GM19372 (cell line): ENCODE results near the gene GP9.

Source experiments
- ATAC-seq: cut with Tn5 transposase; IDR thresholded peaks from one replicate; pipeline ENCODE4 v1.9.1; 2021; ENCODE audit warnings: mild to moderate bottlenecking, low read depth, moderate library complexity; ENCODE audit not compliant: unreplicated experiment

GP9 gene

DNA sequence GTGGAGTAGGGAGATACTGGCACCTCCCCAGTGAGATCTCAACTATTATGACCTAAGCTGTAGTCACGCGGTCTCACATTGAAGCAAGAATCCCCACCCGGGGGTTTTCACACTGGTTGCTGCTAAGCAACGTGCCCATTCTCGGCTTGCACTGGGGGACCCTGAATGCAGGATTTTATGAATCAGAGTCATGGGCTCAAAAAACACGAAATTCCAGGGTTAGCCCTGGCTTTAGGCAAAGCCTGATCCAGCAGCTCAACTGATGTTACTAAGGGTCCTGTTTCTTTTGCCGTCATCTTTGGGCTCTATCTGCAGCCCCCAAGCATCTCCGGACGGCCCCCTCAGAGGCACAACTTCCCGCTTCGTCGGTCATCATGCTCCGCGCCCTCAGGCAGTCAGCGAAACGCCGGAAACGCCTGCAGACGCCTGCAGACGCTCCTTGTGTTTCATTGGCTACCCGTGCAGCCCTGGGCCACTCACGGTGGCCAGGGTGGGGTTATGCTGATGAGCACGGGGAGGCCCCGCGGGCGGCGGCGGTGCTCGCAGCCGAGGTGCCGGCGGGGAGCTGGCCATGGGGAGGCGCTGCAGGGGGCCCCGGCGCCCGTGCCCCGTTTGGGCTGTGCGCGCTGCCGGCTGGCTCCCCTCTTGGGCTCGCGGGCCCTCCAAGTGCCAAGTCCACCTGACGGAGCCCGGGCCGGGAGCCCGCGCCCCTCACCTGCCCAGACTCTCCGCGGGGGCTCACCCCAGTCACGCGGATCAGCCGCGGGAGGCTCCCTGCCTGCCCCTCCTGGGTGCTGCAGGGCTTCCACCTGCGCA, 33.6 kb upstream of the GP9 start:
- ATAC-seq: peak; percentile 99

DNA sequence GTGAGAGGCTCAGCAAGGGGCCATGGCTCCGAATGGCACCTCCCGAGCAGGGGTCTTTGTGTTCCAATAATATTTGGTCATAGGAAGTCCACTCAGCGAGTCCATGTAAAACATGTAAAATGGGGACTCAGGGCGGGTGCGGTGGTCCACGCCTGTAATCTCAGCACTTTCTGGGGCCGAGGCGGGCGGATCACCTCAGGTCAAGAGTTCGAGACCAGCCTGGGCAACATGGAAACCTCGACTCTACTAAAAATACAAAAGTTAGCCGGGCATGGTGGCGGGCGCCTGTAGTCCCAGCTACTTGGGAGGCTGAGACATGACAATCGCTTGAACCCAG, 33.1 kb upstream of the GP9 start:
- ATAC-seq: no peak

DNA sequence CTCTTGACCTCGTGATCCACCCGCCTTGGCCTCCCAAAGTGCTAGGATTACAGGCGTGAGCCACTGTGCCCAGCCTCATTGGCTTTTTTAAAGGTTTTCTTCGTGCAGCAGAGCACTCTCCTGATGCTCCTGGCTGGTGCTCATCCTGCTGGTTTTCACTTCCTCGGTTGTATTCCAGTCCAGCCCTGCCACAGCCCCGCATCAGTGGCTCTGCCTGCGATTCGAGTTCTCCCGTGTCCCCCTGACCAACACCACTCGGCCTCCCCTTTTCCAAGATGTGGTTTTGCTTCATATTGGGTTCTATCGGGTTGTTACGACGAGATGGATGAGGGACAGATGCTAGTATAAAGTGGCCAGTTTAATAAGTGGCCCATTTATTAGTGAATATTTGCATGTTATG, 31.7 kb upstream of the GP9 start:
- ATAC-seq: no peak

DNA sequence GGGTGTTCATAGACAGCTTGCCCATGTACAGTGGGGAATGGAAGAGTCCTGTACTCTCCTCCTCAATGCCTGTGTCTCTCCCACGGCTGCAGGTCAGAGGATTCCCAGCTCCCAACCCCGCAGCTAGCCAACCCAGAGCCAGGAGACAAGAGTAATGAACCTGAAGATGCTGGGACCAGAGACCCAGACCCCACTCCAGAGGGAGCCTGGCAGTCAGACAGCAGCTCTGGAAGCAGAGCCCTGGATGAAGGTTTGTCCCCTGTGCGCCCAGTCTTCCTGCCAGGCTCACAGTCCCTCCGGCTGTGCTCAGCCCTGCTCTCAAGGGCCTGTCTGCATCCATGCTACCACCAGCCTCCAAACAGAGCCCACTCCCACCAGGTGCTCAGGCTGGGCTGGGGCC, 30.0 kb upstream of the GP9 start:
- no peak for ATAC-seq

DNA sequence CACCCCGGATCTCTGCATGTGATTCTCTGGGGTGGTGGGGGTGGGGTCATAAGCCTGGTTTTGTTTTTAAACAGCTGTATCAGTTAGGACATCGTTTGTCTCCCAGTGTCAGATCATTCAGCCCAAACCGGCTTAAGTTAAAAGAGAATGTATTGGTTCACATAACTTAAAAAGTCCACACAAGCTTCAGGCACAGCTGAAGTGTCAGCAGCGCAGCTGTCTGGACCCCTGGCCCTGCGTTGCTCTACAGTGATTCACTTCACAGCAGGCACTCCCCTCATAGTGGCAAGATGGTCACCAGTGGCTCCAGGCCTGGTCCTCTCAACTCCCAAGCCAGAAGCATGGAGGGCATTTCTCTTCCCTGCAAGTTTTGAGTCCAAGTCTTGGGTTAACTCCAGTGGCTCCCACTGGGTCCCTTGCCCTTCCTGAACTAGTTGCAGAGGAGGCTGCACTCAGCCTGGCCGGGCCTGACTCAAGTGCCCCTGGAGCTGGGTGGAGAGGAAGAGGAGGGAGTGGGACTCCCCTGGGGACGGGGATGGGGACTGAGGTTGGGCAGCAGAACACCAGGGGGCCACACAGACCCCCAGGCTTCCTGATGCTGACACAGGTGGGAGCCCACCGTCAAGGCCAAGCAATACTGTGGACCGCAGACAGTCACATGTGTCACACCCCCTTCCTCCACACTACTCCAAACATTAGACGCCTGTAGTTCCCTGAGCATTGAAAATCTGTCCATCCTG, 28.9 kb upstream of the GP9 start:
- no peak for ATAC-seq

DNA sequence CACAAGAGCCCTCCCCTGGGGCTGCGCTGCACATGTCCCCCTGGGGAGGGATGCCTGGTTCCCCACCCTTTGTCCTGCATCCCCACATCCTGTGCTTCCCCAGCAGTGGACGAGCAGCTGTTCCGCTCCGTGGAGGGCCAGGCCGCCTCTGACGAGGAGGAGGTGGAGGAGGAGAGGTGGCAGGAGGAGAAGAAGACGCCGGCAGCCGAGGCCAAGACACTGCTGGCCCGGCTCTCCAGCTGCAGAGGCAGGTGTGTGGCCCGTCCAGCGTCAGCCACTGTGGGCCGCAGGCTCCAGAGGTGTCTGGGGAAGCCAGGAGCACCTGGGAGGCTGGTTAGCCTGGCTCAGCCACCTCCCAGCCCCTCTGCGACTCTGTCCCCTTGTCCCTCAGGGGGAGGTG, 27.9 kb upstream of the GP9 start:
- ATAC-seq: no peak

DNA sequence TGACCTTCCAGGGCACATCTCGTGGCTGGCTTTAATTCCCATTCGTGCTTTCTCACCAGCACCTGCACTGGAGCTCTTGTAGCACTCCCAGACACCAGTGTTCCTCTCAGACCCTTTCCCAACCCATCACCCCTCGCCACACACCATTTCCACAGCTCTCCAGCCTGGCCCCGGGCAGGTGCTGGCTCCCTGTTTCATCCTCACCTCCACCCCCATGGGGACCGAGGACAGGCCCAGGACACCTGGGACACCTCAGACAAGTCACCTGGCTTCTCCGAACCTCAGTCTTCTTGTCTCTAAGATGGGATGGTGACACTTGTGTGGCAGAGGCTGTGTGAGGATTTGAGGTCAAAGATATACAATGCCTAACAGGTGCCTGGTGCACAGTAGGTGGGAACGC, 27.4 kb upstream of the GP9 start:
- no peak for ATAC-seq

DNA sequence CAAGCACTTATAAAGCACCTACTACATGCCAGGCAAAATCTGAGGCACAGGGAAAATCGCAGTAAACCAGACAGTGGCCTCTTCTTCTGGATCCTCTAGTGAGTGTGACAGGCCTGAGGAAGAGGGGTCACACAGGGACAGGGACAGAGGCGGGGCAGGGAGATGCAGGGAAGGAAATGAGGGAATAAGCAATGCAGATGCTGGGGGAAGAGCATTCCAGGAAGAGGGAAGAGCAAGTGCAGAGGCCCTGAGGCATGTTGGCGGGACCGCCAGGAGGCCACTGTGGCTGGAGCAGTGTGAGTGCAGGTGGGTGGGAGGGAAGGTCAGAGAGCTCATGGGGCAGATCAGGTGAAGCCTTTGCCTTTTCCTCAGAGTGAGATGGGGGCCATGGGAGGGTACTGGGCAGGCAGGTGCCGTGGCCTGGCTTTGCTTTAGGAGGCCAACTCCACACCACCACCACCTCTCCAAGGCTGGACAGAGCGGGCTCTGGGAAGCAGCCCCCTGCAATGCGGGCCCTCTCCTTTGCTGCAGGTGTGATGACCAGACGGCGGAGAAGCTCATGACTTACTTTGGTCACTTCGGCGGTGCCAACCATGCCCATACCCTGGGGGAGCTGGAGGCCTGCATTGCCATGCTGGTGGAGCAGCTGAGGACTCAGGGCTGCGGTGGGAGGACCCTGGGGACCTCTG, 26.8 kb upstream of the GP9 start:
- ATAC-seq: no peak

DNA sequence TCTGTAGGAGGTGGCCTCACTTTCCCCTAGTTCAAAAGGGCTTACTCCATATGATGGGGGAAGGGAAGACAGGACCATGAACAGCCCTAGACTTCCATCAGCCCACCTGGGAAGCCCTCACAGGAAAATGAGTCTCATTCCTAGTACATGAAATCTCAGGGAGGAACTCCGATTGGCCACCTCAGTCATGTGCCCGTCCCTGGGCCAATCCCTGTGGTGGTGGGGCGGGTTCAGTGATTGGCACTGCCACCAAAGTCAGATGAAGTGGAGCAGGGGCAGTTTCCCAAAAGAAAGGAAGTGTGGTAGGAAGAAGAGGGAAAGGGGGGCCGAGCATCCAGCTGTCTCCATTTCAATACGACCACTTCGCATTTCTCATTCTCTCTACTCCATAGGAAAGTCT, 25.9 kb upstream of the GP9 start:
- ATAC-seq: no peak

DNA sequence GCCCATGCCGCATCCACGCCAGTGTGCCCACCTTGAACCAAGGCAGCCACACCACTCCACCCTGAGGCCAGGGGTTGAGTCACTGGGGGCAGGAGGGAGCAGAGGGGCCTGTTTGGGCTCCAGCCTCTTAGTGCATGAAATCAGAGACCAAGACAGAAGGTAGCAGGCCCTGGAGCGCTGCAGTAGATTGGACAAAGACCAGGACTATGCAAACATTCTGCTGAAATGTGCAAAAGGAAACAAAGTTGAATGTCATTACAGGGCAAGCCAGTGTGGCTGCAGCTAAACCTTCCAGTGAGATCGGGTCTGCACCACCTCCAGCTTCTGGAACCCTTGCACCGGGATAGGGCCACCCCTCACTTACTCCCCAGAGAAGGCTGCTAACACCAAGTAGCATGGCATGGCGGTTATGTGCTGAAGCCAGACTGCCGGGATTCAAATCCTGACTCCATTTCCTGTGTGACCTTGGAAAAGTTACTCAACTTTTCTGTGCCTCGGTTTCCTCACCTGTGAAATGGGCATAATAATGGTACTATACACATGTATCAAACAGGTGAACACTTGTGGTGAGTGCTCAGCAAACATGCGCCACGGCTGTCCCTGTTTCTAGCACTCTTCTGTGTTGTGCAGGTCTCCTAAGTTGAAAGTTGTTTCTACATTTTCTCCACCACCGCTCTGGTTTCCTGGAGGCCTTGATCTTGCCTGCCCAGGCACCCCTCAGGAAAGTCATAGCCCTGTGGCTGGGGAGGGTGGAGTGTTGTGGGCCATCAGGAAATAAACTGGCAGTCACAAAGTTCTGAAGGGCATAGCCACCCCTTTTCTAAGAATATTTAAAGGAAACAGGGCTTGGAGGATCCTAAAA, 25.0 kb upstream of the GP9 start:
- ATAC-seq: no peak

DNA sequence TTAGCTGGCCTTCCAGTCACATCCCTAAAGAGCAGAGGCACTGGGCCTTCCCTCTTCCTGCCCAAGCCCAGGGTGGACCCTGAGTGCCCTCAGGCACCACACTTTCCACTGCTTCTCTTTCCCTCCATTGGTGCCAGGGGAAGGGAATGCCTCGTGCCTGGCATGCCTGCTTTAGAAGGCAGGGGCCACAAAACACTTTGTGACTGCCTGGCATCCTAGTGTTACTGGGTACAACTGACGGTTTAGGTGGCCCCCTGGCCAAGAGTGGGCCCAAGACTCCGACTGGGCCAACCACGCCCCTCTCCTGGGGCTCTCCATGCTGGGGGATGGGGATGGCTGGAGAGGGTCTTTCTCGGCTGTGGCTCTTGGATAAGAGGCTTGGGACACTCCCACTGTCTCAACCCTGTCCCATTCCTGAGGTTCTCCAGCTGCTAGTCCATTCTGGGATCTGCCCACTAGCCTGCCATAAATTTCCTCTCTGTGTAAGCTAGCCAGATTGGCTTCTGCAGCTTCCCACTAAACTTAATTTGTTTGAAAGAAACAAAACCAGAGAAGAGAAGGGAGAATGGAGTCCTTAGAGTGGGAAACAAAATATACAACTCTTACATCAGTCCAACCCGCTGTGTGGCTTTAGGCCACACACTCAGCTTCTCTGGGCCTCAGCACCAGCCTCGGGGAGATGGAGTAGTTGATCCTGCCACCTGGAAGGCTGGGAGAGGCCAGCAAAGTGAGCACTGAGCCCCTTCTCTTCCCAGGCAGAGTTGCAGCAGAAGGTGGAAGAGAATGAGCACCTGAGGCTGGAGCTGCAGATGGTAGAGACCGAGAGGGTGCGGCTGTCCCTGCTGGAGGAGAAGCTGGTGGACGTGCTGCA, 24.1 kb upstream of the GP9 start:
- ATAC-seq: no peak

DNA sequence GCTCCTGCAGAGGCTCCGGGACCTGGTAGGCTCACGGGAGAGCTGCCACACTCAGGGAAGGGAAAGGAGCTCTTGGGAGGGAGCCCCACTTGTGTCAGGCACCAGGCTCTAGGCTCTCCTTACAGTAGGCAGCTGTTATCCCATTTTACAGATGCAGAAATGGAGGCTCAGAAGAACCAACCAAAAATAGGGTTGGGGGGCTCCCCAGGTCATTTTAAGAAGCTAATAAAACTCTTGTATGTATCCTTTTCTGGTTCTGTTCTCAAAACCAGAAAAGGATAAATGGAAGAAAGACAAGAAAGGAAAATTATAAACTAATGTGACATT, 23.5 kb upstream of the GP9 start:
- ATAC-seq: no peak

DNA sequence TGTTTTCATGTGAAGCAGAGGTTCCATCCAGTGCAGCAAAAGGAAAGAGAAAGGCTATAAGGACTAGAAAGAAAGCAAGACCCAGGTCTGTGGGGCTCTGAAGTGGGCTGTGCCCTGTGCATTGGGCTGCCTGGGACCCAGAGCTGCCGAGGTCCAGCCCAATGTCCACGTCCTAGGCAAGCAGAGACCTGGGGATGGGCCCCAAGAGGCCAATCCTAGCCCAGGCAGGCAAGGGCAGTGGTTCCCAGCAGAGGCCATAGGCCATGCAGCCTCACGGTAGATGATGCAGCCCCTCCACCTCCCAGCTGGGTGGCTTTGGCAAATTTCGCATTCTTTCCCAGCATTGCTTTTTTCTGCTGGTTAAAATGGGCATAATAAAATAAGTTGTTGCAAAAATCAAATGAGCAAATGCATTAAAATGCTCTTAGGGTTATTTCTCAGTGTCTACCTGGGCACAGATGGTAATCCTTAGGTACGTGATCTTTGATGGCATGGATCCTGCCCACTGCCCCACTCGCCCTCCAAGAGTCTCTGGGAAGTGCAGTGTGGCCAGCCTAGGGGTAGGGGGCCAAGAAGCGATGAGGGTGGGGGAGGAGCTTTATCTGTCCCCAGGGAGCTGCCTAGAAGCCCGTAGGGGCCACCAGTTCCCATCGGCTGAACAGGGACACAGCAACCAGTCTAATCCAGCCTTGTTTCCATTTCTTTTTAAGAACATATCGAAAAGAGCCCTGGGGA, 22.3 kb upstream of the GP9 start:
- no peak for ATAC-seq

DNA sequence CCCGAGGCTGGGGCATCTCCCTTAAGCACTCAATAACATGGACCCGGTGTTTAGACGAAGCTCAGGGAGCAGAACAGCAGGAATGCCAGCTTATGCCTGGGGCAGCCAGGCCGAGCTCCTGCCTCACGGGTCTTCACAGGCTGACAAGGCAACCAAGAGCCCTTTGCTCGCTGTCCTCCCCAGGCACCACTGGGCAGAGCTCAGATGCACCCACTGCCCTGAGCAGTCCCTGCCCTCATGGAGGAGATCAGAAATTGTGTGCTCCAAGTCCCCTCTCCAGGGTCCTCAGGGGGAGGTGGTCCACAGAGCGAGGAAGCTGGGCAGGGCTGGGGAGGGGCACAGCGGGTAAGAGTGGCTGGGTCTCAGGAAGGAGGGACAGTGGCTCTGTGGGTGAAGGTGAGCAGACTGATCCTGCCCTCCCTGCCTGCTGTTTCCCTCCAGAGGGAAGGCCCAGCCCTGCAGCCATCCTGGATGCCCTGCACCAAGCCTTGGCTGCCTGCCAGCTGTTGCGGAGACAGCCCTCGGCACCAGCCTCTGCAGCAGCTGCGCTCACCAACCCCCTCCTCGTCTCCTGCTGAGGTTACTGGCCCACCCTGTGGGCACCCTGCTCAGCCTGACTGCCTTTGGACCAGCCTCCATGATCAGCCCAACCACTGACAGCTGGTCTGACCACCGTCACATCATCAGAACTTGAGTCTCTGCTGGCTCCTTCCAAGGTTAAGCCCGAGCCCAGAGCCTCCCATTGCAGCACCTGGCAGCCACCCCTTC, 21.1 kb upstream of the GP9 start:
- no peak for ATAC-seq

DNA sequence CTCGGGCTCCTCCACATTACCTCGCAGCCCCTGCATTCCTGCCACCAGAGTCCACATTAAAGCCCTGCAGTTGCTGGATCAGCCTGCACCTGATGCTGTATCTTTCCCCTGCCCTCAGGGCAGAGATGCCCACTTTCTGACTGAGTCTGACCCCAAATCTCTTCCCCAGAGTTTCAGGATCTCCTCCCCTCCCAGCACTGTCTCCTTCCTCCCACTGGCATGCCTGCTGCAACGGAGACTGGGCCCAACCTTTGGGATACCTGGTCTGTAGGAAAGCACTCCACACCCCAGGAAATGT, 20.6 kb upstream of the GP9 start:
- ATAC-seq: no peak

DNA sequence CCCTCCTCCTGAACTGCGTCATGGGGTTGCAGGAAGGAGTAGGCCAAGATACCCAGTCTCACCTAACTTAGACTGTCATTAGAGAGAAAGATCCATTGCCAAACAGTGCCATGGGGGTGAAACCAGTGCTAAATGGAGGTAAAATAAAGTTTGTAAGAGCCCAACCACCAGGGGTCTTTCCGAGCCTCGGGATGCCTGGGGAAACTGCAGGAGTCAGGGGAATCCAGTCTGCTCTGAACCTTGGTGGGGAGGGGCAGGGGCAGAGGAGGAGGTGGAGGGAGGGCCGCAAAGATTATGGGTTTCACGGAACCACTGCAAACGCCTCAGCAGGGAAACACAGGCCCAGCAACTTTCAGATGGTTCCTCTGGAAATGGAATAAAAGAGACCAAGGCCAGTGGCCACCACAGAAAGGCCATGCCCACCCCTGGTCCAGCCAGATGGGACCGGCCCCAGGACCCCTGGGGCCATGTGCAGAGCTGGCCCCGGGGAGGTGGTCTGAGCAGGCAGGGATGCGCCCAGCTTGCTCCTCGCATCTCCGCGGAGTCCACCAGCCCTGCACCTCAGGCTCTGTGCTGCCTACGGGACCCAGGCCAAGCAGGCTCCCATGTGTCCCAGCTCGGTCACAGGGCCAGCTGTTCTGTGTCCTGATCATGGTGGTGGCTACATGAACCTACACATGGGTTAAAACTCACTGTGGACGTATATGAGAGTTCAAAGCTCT, 19.8 kb upstream of the GP9 start:
- no peak for ATAC-seq

DNA sequence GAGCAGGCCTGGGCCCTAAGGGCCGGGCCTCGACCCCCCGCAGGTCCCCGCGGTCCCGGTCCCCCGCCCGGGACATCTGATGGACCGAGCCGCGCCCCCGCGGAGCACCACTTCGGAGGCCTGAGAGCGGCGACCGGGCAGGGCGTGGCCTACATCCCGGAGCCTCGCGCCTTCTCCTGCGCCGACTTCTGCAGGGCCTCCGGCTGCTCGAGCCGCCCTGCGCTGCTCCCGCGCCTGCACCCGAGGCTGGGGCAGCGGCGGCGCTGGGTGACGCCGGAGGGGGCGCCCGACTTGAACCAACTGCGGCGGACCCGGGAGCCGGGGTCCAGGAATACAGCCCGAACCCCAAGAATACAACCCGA, 14.9 kb upstream of the GP9 start:
- no peak for ATAC-seq

DNA sequence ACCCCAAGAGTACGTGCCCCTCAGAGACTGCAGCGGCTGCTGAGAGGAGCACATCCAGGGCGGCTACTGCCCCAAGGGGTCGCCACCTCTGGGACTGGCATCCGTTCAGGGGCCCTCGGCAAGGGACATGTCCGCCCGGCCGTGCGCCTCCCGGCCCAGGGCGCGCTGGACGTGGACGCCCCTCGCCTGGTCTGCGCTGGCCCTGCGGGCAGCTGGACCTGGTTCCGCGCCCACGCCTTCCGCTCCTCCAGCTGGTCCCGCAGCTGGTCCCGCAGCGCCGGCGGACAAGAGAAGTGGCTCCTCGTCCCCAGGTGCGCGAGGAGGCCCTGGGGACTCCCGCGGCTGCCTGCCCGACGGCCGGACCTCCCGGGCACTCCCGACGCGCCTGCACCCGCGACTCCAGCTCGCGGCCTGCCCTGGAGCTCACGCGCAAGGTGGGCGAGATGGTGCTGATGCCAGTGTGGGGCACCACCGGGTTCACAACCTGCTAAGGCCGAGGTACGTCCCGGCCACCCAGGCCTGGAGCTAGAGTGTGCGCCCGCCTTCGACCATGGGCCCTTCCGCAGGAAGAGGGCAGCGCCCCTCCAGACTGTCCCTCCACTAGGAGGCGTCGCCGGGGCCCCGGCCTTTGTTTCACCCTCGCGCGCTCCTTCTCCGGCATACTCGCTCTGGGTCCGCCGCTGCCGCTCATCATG, 14.4 kb upstream of the GP9 start:
- no peak for ATAC-seq
